ENCODE measurements around the gene ADORA1. TPM values are rescaled to one million over a fixed set of nuclear protein-coding genes. Genes with fewer than 3 reads are reported as not detected.
A peak's percentile ranks its signal among the peaks of the same experiment; 100 is the strongest.

ADORA1 gene
- total RNA-seq, 2 experiments from 2014 or later = not detected

GRCh38 chr1:203133970-203134725, 6.6 kb downstream of the ADORA1 start:
- no peaks in the 10 kb centered on the region for H3K9me3 Mint-ChIP-seq
- POLR2A ChIA-PET = no interaction called here
- H3K27me3 Mint-ChIP-seq = peaks cover 19% of the 10 kb centered on the region
- H3K27ac Mint-ChIP-seq = no peak overlapping the region
- H3K4me3 Mint-ChIP-seq = no peak overlapping the region
- ATAC-seq (ENCODE audit: low read depth) (no peak), DNase-seq (no peak)
- no peaks in the 10 kb centered on the region for H3K36me3 Mint-ChIP-seq
- peaks cover 9% of the 10 kb centered on the region for H3K4me1 Mint-ChIP-seq

GRCh38 chr1:203135636-203136305, 8.2 kb downstream of the ADORA1 start:
- POLR2A ChIA-PET = interaction anchor here (0.5 kb wide), 1 partner anchor 139 kb away, joined by 4 read pairs; no protein-coding TSS in a partner anchor
- Mint-ChIP-seq H3K36me3 (no peaks in the 10 kb centered on the region), H3K9me3 (no peaks in the 10 kb centered on the region), H3K4me3 (peak overlapping the region; percentile 44), H3K4me1 (peaks cover 9% of the 10 kb centered on the region), H3K27me3 (peaks cover 18% of the 10 kb centered on the region), H3K27ac (no peak overlapping the region)
- DNase-seq = no peak
- ATAC-seq (ENCODE audit: low read depth) = peak; percentile 93

DNA sequence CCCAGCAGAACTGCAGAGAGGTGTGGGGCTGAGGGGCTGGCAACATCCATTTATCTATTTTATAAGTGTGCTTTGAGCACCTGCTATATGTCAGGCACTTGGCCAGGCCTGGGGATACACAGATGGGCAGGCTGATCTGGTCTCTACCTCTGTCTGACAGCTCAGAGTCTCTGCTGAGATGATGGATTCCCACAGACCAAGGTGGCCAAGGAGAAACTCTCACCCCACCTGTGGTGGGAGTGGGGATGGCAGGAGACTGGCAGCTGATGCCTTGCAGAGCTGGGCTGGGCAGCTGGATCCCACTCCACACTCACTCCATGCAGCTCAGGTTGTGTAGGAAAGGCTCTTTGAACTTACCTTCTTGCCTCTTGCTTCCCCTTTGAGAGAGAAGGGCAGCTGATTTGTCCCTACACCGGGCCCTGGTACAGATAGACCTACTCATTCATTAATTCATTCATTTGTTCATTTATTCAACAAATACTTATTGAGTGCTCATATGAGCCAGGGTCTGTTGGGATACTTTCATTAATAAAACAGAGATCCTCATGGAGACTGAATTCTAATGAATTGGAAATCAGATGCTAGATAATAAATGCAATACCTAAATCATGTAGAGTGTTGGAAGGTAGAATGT, 9.0 kb downstream of the ADORA1 start:
- H3K9me3 Mint-ChIP-seq = no peaks in the 10 kb centered on the region
- peaks cover 18% of the 10 kb centered on the region for H3K27me3 Mint-ChIP-seq
- POLR2A ChIA-PET = interaction anchor here (0.5 kb wide), 1 partner anchor 140 kb away, joined by 4 read pairs; no protein-coding TSS in a partner anchor
- H3K4me1 Mint-ChIP-seq = peaks cover 9% of the 10 kb centered on the region
- no peak overlapping the region for H3K4me3 Mint-ChIP-seq
- H3K27ac Mint-ChIP-seq = no peak overlapping the region
- H3K36me3 Mint-ChIP-seq = no peaks in the 10 kb centered on the region
- no peak for DNase-seq
- ATAC-seq (ENCODE audit: low read depth) = no peak

- DNase-seq (no peak), ATAC-seq (ENCODE audit: low read depth) (no peak)
- Mint-ChIP-seq H3K36me3 (no peaks in the 10 kb centered on the region), H3K4me1 (peaks cover 9% of the 10 kb centered on the region), H3K9me3 (no peaks in the 10 kb centered on the region), H3K27ac (no peak overlapping the region), H3K4me3 (no peak overlapping the region), H3K27me3 (peaks cover 18% of the 10 kb centered on the region)
- POLR2A ChIA-PET = no interaction called here
Observed at GRCh38 chr1:203137324-203137723, 9.8 kb downstream of the ADORA1 start.

DNA sequence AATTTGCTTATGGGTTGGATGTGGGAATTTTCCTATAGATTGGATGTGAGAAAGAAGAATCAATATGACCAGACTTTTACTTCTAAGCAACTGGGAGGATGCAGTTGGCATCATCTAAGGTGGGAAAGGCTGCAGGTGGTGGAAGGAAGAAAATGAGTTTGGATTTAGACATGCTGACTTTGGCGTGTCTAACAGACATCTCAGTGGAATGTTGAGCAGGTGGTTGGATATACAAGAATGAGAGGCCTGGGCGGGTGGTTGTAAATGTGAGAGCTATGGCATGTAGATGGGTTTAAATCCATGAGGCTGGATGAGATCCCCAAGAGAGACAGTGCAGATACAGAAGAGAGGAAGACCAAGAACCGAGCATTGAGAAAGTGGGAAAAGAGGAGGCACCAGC, 10.5 kb downstream of the ADORA1 start:
- Mint-ChIP-seq H3K27me3 (peaks cover 18% of the 10 kb centered on the region), H3K9me3 (no peaks in the 10 kb centered on the region), H3K36me3 (no peaks in the 10 kb centered on the region), H3K27ac (no peak overlapping the region), H3K4me1 (peaks cover 9% of the 10 kb centered on the region), H3K4me3 (no peak overlapping the region)
- ATAC-seq (ENCODE audit: low read depth) = no peak
- no peak for DNase-seq
- POLR2A ChIA-PET = no interaction called here

DNA sequence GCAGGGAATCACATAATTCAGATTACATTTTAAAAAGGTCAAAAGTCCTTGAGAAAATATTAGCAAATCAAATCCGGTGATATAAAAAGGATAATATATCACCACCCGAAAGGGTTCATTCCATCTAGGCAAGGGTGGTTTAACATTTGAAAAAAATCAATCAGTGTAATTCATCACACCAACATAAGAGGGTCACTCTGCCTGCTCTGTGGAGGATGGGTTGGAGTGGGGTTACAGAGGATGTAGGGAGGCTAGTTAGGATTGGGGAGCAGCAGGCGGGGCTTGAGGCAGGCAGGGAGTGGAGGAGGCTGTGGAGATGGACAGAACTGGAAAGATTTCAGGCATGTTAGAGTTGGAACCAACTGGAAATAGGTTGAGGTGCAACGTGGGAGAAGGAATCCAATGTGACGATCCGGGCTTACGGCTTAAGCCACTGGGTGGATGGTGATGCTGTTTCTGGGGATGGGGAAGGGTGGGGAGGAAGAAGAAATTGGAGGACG, 12.5 kb downstream of the ADORA1 start:
- ATAC-seq (ENCODE audit: low read depth) = no peak
- no peak for DNase-seq
- Mint-ChIP-seq H3K4me1 (peaks cover 9% of the 10 kb centered on the region), H3K27me3 (peaks cover 8% of the 10 kb centered on the region), H3K36me3 (no peaks in the 10 kb centered on the region), H3K9me3 (no peaks in the 10 kb centered on the region), H3K4me3 (no peak overlapping the region), H3K27ac (no peak overlapping the region)
- POLR2A ChIA-PET = no interaction called here

DNA sequence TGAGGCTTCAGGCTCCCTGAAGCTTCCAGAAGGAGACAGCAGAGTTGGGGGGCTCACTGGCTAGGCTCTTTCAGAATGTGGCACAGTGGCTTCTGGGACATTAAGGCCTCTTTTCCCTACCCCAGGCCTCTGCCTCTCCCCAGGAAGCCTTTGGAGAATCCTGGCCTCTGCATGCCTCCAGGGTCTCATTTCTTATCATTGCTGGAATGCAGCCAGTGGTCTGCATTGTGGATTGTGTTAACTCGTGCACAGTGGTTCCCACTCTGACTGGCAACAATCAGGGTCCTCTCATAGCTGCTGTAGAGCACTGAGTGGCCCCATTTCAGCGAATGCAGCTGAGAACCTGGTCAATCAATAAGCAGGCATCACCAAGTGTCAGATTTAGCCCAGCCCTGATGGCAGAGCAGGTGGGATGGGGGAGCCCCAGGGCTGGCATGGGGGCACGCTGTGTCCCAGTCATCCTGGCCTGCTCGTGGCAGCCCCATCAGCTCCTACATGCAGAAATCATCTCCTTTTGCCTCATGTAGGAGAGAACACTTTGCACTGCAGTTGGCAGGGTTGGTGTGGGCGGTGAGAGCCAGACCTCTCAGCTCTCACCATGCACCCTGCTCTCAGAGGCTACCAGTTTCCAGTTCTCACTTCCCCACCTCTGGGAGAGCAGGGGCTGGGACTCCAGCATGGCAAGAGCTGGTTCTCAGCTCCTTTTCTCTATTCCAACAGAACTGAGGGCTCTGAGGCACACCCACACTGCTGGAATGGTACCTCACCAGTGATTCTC, 13.4 kb downstream of the ADORA1 start:
- no peak overlapping the region for H3K4me3 Mint-ChIP-seq
- H3K27me3 Mint-ChIP-seq = peaks cover 2% of the 10 kb centered on the region
- no peaks in the 10 kb centered on the region for H3K9me3 Mint-ChIP-seq
- no peak for ATAC-seq (ENCODE audit: low read depth)
- POLR2A ChIA-PET = no interaction called here
- H3K27ac Mint-ChIP-seq = no peak overlapping the region
- no peak for DNase-seq
- H3K36me3 Mint-ChIP-seq = no peaks in the 10 kb centered on the region
- H3K4me1 Mint-ChIP-seq = peaks cover 5% of the 10 kb centered on the region

- Mint-ChIP-seq H3K27ac (no peak overlapping the region), H3K4me1 (no peaks in the 10 kb centered on the region), H3K27me3 (no peaks in the 10 kb centered on the region), H3K36me3 (no peaks in the 10 kb centered on the region), H3K9me3 (no peaks in the 10 kb centered on the region), H3K4me3 (no peak overlapping the region)
- POLR2A ChIA-PET = no interaction called here
- DNase-seq = no peak
- ATAC-seq (ENCODE audit: low read depth) = no peak
Observed at GRCh38 chr1:203142124-203142523, 14.6 kb downstream of the ADORA1 start.

- no peaks in the 10 kb centered on the region for H3K9me3 Mint-ChIP-seq
- no peak overlapping the region for H3K27ac Mint-ChIP-seq
- H3K4me1 Mint-ChIP-seq = no peaks in the 10 kb centered on the region
- H3K4me3 Mint-ChIP-seq = no peak overlapping the region
- ATAC-seq (ENCODE audit: low read depth) (no peak), DNase-seq (no peak)
- no peaks in the 10 kb centered on the region for H3K27me3 Mint-ChIP-seq
- no peaks in the 10 kb centered on the region for H3K36me3 Mint-ChIP-seq
- POLR2A ChIA-PET = no interaction called here
Observed at GRCh38 chr1:203142684-203143408, 15.3 kb downstream of the ADORA1 start.

- DNase-seq = no peak
- ATAC-seq (ENCODE audit: low read depth) = no peak
- H3K36me3 Mint-ChIP-seq = no peaks in the 10 kb centered on the region
- no peaks in the 10 kb centered on the region for H3K4me1 Mint-ChIP-seq
- POLR2A ChIA-PET = no interaction called here
- no peak overlapping the region for H3K4me3 Mint-ChIP-seq
- no peaks in the 10 kb centered on the region for H3K9me3 Mint-ChIP-seq
- H3K27ac Mint-ChIP-seq = no peak overlapping the region
- H3K27me3 Mint-ChIP-seq = no peaks in the 10 kb centered on the region
Observed at GRCh38 chr1:203143641-203144040, 16.1 kb downstream of the ADORA1 start.

GRCh38 chr1:203144661-203145060, 17.1 kb downstream of the ADORA1 start:
- no peaks in the 10 kb centered on the region for H3K27me3 Mint-ChIP-seq
- no peak overlapping the region for H3K4me3 Mint-ChIP-seq
- no peaks in the 10 kb centered on the region for H3K36me3 Mint-ChIP-seq
- POLR2A ChIA-PET = no interaction called here
- no peak overlapping the region for H3K27ac Mint-ChIP-seq
- H3K9me3 Mint-ChIP-seq = no peaks in the 10 kb centered on the region
- ATAC-seq (ENCODE audit: low read depth) (no peak), DNase-seq (no peak)
- no peaks in the 10 kb centered on the region for H3K4me1 Mint-ChIP-seq

DNA sequence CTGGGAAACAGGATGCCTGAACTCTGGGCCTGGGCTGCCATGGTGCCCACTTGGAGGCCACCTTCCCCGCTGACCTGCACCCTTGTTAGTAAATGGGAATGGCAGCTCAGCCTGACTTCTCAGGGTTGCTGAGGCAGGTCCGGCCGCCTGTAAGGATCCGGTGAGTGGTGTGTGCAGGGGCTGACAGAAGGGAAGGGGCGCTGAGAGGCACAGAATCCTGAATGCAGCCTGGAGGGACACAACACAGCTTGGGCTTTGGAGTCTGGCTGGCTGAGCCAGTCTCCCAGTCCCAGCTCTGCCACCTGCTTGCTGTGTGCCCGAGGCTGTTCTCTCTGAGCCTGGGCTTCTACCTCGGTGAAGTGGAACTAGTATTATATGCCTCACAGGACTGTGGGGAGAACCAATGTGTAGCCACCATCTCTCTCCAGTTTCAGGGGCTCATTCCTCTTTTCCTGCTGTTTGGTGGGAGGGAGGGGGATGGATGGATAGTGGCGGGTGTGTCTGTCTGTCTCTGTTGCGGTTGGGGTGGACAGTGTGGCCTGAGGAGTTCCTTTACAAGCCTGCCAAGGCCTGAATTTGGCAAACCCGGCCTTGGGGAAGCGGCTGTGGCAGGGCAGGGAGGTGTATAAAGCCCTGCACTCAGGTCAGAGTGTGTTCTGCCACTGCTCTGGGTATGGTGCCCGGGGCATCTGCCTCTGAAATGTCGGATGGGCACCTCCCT, 18.0 kb downstream of the ADORA1 start:
- DNase-seq = no peak
- no peaks in the 10 kb centered on the region for H3K9me3 Mint-ChIP-seq
- no peak overlapping the region for H3K27ac Mint-ChIP-seq
- H3K27me3 Mint-ChIP-seq = peaks cover 3% of the 10 kb centered on the region
- POLR2A ChIA-PET = no interaction called here
- no peaks in the 10 kb centered on the region for H3K36me3 Mint-ChIP-seq
- no peaks in the 10 kb centered on the region for H3K4me1 Mint-ChIP-seq
- ATAC-seq (ENCODE audit: low read depth) = no peak
- no peak overlapping the region for H3K4me3 Mint-ChIP-seq

Data from activated naive CD8-positive, alpha-beta T cell treated with anti-CD3 and anti-CD28 coated beads, Interleukin-2, amount 10 ng/mL, durations not matched to agents 7 days and 5 days (primary cell).